HepG2 (cell line): ENCODE measurements around the gene P3H3. TPM values are rescaled to one million over a fixed set of nuclear protein-coding genes. Genes with fewer than 3 reads are reported as not detected.

Experiments used
- ELF1 ChIP-seq: sonication (generic); formaldehyde crosslinking; IDR thresholded peaks from 2 replicates; pipeline ENCODE4 v1.4.0; 2020; ENCODE audit warnings: missing genetic modification reagents
- FOXK2 ChIP-seq: fragments of 450-650 bp; IDR thresholded peaks from 2 replicates; pipeline ENCODE4 v1.6.1; 2016
- GATAD2A ChIP-seq: IDR thresholded peaks from 2 replicates; pipeline ENCODE4 v1.6.1; 2016
- GLI4 ChIP-seq: sonication (generic); formaldehyde crosslinking; IDR thresholded peaks from 2 replicates; pipeline ENCODE4 v1.5.1; 2020; ENCODE audit warnings: missing genetic modification reagents, mild to moderate bottlenecking, moderate library complexity, borderline replicate concordance
- RBFOX2 ChIP-seq: fragments of 200-400 bp; formaldehyde crosslinking; IDR thresholded peaks from 2 replicates; pipeline ENCODE4 v1.6.1; 2017; ENCODE audit warnings: low read depth, mild to moderate bottlenecking, low read length
- RXRA ChIP-seq: sonication (generic); formaldehyde crosslinking; IDR thresholded peaks from 2 replicates; pipeline ENCODE4 v1.5.1; 2020; ENCODE audit warnings: missing genetic modification reagents
- TOPORS ChIP-seq: sonication (generic); formaldehyde crosslinking; IDR thresholded peaks from 2 replicates; pipeline ENCODE4 v1.8.0; 2023; ENCODE audit warnings: mild to moderate bottlenecking, missing genetic modification reagents
- U2AF2 ChIP-seq: fragments of 200-400 bp; formaldehyde crosslinking; IDR thresholded peaks from 2 replicates; pipeline ENCODE4 v1.6.1; 2017; ENCODE audit warnings: low read depth, mild to moderate bottlenecking, low read length
- ZNF296 ChIP-seq: sonication (generic); formaldehyde crosslinking; conservative IDR thresholded peaks from 2 replicates; pipeline ENCODE4 v1.5.0; 2020; ENCODE audit warnings: mild to moderate bottlenecking, missing genetic modification reagents
- ZZZ3 ChIP-seq: sonication (generic); formaldehyde crosslinking; IDR thresholded peaks from 2 replicates; pipeline ENCODE4 v1.4.0; 2020; ENCODE audit warnings: missing genetic modification reagents, mild to moderate bottlenecking, borderline replicate concordance
- polyA plus RNA-seq, 8 experiments: library from polyadenylated mRNA; depleted of rRNA in 3 of 8; stranded (reverse) in 7 of 8; unstranded in 1 of 8; fragments of >200 nt; fragmentation: Illumina TruSeq in 4 of 8; extraction: Trizol in 4 of 8; gene quantifications; 2 replicates each; pipeline versions ENCODE4 v1.2.1 to v1.2.3, GENCODE V29; 2011 to 2016; ENCODE audit warnings: low read depth in 4 of 8, missing spikeins in 1 of 8, mixed read lengths in 1 of 8; ENCODE audit not compliant: insufficient read depth in 1 of 8
- total RNA-seq, 5 experiments: library from RNA; depleted of rRNA; stranded (reverse); fragments of >200 nt; fragmentation: Illumina TruSeq; extraction: Trizol; gene quantifications; 2 replicates each; pipeline ENCODE4 v1.2.3, GENCODE V29; 2016; ENCODE audit warnings: low read depth in 1 of 5
- TF ChIP-seq, protein P1 (sequence below): sonication (generic); formaldehyde crosslinking; IDR thresholded peaks from 2 replicates; pipeline ENCODE4; 2020; ENCODE audit warnings: missing genetic modification reagents, mild to moderate bottlenecking, borderline replicate concordance
- TF ChIP-seq, protein P2 (sequence below): sonication (generic); formaldehyde crosslinking; IDR thresholded peaks from 2 replicates; pipeline ENCODE4 v1.4.0; 2020; ENCODE audit warnings: mild to moderate bottlenecking, missing genetic modification reagents
- TF ChIP-seq, protein P3 (sequence below): sonication (generic); formaldehyde crosslinking; IDR thresholded peaks from 2 replicates; pipeline ENCODE4 v1.4.0; 2020; ENCODE audit warnings: mild to moderate bottlenecking, missing genetic modification reagents
- TF ChIP-seq, protein P4 (sequence below): sonication (generic); formaldehyde crosslinking; IDR thresholded peaks from 2 replicates; pipeline ENCODE4 v1.4.0; 2020; ENCODE audit warnings: missing genetic modification reagents
- TF ChIP-seq, protein P5 (sequence below): sonication (generic); formaldehyde crosslinking; IDR thresholded peaks from 2 replicates; pipeline ENCODE4 v1.4.0; 2020; ENCODE audit warnings: missing genetic modification reagents, borderline replicate concordance

The P3H3 gene
- total and polyA plus RNA-seq, 2 of the 13 experiments (the other 11 are each of a cell fraction or from before 2014, with no cell fraction given) = 20.1 to 20.5 TPM

DNA sequence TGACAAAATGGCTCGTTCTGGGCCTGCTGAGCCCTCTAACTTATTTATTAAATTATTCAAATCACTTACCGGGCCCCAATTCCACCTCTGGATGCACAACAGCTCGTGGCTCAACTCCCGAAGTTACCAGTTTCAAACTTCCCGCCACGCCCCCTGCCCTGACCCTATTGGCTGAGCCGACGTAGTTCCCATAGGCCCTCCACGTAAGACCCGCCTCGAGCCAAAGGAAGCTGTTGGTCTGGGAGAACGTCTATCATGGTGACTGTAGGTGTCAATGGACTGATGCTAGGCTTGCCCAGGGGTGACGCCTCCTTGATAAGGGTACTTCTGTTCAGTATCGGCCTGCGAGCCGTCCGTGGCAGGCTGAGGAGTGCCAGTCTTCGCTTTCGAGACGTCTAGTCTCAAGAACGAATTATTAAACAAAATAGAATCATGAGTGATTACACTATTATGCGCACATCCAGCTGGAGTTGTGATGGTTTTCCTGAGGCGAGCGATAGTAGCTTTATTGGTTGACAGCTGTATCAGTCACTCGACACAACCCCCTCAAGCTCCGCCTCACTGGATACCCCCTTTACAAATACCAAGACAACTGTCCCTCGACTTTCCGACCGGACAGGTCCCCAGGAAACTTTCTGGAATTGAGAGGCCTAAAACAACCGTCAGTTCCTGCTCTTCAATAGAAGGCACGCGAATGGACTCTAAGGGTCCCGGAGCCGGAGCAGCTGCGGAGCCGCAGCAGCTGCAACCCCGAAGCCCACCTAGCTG, 23.1 kb downstream of the P3H3 start, which contains the start of gene CDCA3 (continued):
- TF ChIP-seq, protein P1, sequence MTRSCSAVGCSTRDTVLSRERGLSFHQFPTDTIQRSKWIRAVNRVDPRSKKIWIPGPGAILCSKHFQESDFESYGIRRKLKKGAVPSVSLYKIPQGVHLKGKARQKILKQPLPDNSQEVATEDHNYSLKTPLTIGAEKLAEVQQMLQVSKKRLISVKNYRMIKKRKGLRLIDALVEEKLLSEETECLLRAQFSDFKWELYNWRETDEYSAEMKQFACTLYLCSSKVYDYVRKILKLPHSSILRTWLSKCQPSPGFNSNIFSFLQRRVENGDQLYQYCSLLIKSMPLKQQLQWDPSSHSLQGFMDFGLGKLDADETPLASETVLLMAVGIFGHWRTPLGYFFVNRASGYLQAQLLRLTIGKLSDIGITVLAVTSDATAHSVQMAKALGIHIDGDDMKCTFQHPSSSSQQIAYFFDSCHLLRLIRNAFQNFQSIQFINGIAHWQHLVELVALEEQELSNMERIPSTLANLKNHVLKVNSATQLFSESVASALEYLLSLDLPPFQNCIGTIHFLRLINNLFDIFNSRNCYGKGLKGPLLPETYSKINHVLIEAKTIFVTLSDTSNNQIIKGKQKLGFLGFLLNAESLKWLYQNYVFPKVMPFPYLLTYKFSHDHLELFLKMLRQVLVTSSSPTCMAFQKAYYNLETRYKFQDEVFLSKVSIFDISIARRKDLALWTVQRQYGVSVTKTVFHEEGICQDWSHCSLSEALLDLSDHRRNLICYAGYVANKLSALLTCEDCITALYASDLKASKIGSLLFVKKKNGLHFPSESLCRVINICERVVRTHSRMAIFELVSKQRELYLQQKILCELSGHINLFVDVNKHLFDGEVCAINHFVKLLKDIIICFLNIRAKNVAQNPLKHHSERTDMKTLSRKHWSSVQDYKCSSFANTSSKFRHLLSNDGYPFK (CRISPR knock-in tag) = no peak
- TF ChIP-seq ELF1 (CRISPR knock-in tag) (no peak), ZNF296 (CRISPR knock-in tag) (no peak), RXRA (CRISPR knock-in tag) (no peak), FOXK2 (no peak), GLI4 (CRISPR knock-in tag) (no peak), GATAD2A (CRISPR knock-in tag) (no peak), U2AF2 (no peak), RBFOX2 (no peak), ZZZ3 (CRISPR knock-in tag) (0 out of 2 replicates have a peak, but pooled peaks have one; percentile 16), TOPORS (CRISPR knock-in tag) (peak; percentile 72; the same call in 1 of the 2 replicates)
- TF ChIP-seq, protein P2, sequence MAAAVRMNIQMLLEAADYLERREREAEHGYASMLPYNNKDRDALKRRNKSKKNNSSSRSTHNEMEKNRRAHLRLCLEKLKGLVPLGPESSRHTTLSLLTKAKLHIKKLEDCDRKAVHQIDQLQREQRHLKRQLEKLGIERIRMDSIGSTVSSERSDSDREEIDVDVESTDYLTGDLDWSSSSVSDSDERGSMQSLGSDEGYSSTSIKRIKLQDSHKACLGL (CRISPR knock-in tag) = no peak
- TF ChIP-seq, protein P3, sequence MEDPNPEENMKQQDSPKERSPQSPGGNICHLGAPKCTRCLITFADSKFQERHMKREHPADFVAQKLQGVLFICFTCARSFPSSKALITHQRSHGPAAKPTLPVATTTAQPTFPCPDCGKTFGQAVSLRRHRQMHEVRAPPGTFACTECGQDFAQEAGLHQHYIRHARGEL (CRISPR knock-in tag) = no peak
- TF ChIP-seq, protein P4, sequence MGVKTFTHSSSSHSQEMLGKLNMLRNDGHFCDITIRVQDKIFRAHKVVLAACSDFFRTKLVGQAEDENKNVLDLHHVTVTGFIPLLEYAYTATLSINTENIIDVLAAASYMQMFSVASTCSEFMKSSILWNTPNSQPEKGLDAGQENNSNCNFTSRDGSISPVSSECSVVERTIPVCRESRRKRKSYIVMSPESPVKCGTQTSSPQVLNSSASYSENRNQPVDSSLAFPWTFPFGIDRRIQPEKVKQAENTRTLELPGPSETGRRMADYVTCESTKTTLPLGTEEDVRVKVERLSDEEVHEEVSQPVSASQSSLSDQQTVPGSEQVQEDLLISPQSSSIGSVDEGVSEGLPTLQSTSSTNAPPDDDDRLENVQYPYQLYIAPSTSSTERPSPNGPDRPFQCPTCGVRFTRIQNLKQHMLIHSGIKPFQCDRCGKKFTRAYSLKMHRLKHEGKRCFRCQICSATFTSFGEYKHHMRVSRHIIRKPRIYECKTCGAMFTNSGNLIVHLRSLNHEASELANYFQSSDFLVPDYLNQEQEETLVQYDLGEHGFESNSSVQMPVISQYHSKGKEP (CRISPR knock-in tag) = no peak
- TF ChIP-seq, protein P5, sequence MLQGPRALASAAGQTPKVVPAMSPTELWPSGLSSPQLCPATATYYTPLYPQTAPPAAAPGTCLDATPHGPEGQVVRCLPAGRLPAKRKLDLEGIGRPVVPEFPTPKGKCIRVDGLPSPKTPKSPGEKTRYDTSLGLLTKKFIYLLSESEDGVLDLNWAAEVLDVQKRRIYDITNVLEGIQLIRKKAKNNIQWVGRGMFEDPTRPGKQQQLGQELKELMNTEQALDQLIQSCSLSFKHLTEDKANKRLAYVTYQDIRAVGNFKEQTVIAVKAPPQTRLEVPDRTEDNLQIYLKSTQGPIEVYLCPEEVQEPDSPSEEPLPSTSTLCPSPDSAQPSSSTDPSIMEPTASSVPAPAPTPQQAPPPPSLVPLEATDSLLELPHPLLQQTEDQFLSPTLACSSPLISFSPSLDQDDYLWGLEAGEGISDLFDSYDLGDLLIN = no peak
